NOMO-1 (cell line): ENCODE results near the gene HOXA4.

Experiments
- DNase-seq, 2 experiments: peaks; one replicate each; lab custom pipeline; 2025; ENCODE audit not compliant: unreplicated experiment in 2 of 2; lab: John Stamatoyannopoulos, UW

The HOXA4 gene

GRCh38 chr7:27106901-27107240 lies 23.7 kb downstream of the HOXA4 start:
- DNase-seq, result no peak

GRCh38 chr7:27106181-27106900 lies 24.2 kb downstream of the HOXA4 start:
- DNase-seq, result no peak

DNA sequence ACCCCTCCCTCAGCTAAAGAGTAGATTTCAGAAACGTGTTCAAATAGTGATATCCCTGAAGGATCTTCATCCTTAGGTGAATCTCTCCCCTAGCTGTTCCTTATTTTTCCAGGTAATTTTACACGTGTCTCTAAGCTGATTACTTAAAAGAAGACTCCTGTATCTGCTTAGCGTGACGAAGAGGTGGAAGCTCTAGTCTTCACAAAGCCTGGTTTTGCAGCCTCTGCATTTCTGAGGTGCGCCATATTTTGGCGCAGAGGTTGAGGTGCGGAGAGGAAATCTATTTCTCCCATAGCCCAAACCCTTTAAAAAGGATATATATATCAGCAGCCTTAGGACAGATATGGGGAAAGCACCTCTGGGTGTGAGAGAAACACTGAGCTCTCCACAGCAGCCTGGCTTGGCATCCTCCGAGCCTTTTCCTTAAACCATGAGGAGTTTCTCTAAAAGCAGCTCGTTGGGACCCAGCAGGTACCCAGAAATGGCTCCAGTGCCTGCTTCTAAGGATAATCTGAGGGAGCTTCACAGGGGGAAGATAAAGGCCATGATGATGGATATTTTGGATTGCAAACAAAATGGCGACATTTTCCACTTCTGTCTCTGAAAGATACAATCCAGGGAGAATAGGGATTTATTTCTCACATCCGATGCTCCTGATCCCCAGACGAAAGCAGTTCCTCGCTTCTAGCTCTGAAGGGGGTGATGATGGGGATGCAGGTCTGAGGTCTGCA lies 25.1 kb downstream of the HOXA4 start:
- no peak for DNase-seq

- no peak for DNase-seq
Observed at GRCh38 chr7:27104341-27105058, 26.1 kb downstream of the HOXA4 start.

DNA sequence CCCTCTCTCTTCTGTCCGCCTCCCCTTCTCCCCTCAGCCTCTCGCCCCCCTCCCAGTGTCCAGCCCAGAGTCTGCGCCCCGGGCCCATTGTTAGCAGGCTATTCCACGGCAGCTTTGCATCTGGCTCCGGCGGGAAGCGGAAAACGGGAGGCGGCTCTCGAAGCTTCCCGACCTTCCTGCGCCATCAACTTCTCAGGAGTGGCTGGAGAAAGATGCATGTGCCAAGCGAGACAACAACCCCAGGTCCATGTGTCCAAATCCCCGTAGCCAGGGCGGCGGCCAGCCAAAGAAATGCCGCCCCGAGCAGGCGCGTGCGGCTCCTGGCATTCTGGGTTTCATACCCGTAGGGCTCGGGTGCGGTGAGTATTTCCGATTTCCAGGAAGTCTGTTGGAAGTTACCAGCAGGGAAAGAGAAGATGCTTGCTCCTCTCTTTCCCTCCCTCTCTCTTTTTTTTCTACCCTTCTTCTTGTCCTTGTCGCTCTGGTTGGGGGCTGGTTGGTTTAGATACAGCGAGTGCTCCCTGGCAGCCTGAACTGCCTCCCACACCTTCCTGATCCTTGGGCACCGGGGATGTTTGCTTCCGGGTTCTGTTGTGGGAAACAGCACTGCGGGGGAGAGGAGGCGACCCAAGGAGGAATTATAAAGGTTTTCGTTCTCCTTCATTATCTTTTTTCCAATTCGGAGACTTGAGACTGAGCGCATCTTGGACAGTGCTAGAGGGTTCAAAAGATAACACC lies 26.9 kb downstream of the HOXA4 start:
- DNase-seq, result no peak

GRCh38 chr7:27102581-27103442 lies 27.7 kb downstream of the HOXA4 start, which contains the start of gene HOXA2:
Gene HOXA2 (minus strand): TSS chr7:27102683. CDS start chr7:27102500, 183 bp downstream.
- DNase-seq, result peak; percentile 27 to 29

GRCh38 chr7:27101957-27102580 lies 28.5 kb downstream of the HOXA4 start:
- no peak for DNase-seq

DNA sequence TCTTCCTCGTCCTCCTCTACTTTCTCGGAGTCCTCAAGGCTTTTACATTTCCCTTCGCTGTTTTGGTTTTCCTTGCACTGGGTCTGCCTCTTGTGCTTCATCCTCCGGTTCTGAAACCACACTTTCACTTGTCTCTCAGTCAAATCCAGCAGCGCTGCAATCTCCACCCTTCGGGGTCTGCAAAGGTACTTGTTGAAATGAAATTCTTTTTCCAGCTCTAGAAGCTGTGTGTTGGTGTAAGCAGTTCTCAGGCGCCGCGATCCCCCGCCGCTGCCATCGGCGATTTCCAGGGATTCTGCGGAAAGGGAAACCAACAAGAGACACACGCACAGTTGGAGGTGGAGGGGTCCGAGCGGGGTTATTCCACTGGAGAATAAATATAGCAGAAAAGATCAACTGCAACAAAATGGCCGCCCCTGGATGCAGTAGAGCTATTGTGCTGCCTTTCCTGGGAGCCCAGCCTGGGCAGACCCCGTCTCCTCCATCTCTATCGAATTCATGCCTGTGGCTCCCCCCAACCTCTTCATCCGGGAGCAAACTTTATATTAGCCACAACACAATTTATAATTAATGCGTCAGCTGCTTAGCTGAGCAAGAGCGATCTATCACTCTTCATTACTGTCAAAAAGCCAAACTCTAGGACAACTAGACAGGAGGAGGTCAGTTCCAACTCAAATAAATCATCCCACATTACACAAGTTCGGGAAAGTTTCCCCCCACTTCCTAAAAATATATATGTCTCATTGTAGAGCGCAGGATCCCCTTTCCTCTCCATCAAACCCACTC lies 29.2 kb downstream of the HOXA4 start:
- DNase-seq, result no peak

DNA sequence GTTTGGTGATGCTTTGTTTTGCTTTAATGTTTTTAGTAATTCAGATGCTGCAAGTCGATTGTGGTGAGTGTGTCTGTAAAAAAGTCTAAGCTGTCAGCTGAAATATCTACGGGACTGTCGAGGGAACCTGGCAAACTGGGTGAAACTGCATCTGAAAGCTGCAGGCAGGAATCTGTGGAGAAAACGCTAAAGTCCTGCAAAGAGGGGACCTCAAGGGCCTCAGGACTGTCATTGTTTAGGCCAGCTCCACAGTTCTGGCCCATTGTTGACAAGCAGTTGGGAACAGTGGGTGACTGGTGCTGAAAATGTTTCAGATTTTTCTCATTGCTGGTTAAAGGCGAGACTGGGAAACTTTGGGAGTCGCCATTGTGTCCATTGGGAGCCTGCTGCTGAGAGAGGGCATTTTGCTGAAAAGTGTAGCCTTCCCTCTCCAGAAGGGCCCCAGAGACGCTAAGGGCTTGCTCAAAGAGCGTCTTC lies 29.8 kb downstream of the HOXA4 start:
- DNase-seq, result no peak

DNA sequence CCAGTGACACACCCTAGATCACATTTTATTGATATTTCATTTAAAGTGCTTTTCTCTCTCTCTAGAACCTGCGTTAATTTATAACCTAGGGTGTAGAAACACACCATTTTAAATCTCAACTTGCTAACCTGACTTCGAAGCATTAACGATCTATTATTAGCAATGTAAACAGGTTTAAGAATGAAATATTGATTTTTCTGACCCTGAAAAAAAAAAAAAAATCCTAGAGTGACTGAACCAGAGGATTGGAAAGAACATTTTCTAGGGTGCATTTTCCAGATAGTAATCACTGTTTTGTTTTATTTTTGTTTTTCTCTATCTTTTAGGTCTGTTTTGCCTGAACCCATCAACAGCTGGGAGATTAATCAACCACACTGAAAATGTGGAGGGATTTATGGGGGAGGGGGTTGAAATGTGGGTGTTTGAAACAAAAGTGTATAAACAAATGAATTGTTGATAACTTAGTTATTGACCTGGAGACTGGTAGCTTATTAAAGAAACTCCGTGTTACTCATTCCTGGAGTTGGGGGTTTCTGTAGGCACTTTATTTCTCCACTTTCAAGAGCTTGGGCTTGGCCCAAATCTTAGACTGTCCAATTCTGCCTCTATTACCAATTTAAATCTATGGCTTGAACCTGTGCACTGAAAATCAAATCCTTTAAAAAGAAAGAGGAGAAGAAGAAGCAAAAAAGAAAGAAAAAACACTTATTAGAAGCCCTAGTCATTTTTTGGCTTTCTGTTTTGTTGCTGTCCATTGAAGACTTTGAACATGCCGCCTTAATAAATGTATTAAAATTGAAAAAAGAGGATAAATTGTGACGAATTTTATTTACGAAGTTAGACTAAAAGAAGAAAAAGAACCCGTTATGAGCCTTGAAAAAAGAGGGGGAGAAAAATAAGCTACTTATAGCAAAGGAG lies 30.8 kb downstream of the HOXA4 start:
- DNase-seq, result no peak

GRCh38 chr7:27098578-27099451 lies 31.7 kb downstream of the HOXA4 start:
- DNase-seq, result no peak

DNA sequence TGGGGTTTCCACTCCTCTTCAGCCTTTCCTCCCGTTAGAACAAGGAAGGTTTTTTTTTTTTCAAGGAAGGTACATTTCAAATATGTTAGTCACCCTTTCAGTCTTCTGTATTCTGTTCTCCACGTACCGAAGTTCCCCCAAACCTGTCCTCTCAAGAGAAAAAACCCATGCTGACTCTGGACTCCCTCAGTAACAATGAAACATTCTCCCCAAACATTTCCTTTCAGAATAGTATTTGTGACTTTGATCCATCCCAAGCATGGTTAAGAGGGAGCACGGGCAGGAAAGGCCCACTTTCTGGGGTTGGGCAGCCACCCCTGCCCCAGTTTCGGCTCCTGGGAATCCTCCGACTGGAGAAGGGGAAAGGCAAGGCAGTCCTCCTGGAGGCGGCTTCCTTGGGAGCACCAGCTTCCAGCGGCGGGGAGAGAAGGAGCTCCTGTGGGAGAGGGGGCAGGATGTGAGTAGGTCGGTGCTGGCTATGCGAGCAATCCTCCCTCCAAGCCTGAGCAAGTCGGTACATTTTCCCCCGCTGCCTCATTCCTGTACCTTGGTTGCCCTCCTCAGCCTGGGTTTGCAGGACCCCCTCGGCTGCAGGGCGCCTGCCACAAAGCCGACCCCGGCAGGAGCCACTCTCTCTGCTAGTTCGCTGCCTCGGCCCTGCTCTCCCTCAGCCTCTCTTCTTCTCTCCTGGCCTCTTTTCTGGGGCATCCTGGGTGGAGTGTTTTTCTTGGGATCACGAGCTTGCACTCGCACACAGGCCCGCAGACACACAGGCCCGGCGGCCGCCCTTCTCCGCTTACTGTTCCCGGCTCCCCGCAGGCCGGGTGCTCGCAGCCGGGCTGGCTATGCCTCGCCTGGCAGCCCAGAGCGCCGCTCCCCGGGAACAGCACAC lies 32.6 kb downstream of the HOXA4 start:
- no peak for DNase-seq

DNA sequence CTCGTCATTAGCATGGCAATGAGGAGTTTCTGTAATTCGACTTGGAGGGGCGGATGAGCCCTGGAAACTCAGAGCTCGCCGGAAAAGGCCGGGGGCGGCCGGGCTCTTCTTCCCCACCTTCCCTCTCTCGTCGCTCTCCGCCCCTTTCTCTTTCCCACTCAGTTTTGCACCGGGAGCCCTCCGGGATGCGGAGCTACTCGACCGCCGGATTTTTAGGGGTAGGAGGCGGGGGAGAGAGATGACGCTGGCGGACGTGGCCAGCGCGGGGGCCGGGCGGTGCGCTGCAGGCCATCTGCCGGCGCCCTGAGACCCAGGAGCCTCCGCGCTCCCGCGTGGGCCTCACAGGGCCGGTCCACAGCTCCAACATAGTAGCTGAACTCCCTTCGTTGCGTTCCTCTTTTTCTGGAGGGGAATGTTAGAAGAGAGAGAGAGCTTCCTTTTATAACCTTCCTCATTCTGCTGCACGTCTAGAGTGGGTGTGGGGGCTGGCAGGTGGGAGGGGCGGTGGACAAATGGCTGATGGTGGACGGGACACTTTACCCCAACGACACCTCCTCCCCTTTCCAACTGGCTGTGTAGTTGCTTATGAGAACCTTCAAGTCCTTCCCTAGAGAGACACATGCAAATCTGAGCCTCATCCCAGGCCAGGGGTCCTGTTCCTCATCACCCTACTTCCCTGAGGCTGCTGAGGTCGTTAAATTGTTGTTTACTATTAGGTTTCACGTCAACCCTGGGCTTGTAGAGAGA lies 33.6 kb downstream of the HOXA4 start:
- peak; percentile 30 to 42 for DNase-seq

DNA sequence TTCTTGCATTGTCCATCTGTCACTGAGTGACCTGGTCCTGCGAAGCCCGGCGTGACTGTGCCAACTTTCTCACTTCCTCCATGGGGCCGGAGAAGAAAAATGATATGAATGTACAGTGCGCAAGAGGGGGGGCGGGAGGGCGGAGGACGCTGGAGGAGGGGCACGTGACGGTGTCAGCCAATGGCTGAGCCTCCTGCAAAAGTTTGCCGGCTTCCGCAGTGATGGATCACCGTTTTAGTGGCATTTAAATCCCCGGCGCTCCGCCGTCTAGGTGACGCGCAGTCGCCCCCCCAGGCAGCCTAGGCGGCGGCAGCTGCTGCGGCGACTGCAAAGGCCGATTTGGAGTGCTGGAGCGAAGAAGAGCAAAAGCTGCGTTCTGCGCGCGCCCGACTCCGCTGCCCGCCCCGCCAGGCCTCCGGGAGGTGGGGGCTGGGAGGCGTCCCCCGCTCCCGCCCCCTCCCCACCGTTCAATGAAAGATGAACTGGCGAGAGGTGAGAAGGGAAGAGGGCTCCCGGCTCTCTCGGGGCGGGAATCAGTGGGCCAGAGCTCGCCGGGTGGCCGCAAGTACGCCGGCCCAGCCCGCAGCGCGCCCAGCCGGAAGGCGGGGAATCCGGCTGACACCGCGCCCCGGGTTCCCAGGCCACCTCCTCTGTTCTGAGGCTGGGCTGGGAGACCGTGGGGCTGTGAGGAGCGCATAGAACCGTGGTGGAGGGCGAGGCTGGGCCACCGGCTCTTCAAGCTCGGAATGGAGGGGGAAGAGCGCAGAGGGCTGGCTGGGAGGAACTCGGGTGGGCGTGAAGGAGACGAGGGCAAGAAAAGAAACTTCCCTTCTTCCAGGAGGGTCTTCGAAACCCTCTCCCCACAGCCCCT lies 34.4 kb downstream of the HOXA4 start, which contains the start of gene HOXA1:
TSS of gene HOXA1 (minus strand) at position 104 of the 871 bp plus-strand sequence. CDS start at position 16, 88 bp downstream.
- peak; percentile 91 to 95 for DNase-seq
